ENCODE data around the gene BMPR2.
"Not testable (repeated sequence)": the region's sequence is repeated elsewhere in the genome, so short reads cannot be mapped to it uniquely, and the experiment has no call there.

The BMPR2 gene

GRCh38 chr2:202514732-202515131 lies 138.6 kb downstream of the BMPR2 start:
- no peak overlapping the region for H3K4me3 ChIP-seq (ENCODE audit: low read depth, low read length)

- H3K4me3 ChIP-seq (ENCODE audit: low read depth, low read length): no peak overlapping the region
Observed at GRCh38 chr2:202519453-202519852, 143.3 kb downstream of the BMPR2 start.

GRCh38 chr2:202521470-202521869 lies 145.3 kb downstream of the BMPR2 start:
- H3K4me3 ChIP-seq (ENCODE audit: low read depth, low read length): no peak overlapping the region

- no peak overlapping the region for H3K4me3 ChIP-seq (ENCODE audit: low read depth, low read length)
Observed at GRCh38 chr2:202529389-202529788, 153.3 kb downstream of the BMPR2 start.

GRCh38 chr2:202530038-202530437 lies 153.9 kb downstream of the BMPR2 start:
- no peak overlapping the region for H3K4me3 ChIP-seq (ENCODE audit: low read depth, low read length)

GRCh38 chr2:202535290-202535689 lies 159.2 kb downstream of the BMPR2 start:
- H3K4me3 ChIP-seq (ENCODE audit: low read depth, low read length): not testable (repeated sequence)

- no peak overlapping the region for H3K4me3 ChIP-seq (ENCODE audit: low read depth, low read length)
Observed at GRCh38 chr2:202541137-202541536, 165.0 kb downstream of the BMPR2 start.

- no peak overlapping the region for H3K4me3 ChIP-seq (ENCODE audit: low read depth, low read length)
Observed at GRCh38 chr2:202542142-202542541, 166.0 kb downstream of the BMPR2 start.

- H3K4me3 ChIP-seq (ENCODE audit: low read depth, low read length): no peak overlapping the region
Observed at GRCh38 chr2:202545523-202545922, 169.4 kb downstream of the BMPR2 start.

- H3K4me3 ChIP-seq (ENCODE audit: low read depth, low read length): no peak overlapping the region
Observed at GRCh38 chr2:202545931-202546330, 169.8 kb downstream of the BMPR2 start.

- H3K4me3 ChIP-seq (ENCODE audit: low read depth, low read length): not testable (repeated sequence)
Observed at GRCh38 chr2:202546499-202547141, 170.5 kb downstream of the BMPR2 start.

- no peak overlapping the region for H3K4me3 ChIP-seq (ENCODE audit: low read depth, low read length)
Observed at GRCh38 chr2:202548240-202548639, 172.1 kb downstream of the BMPR2 start.

- H3K4me3 ChIP-seq (ENCODE audit: low read depth, low read length): not testable (repeated sequence)
Observed at GRCh38 chr2:202551000-202551399, 174.9 kb downstream of the BMPR2 start.

- no peak overlapping the region for H3K4me3 ChIP-seq (ENCODE audit: low read depth, low read length)
Observed at GRCh38 chr2:202555356-202555755, 179.2 kb downstream of the BMPR2 start.

GRCh38 chr2:202560200-202560599 lies 184.1 kb downstream of the BMPR2 start:
- no peak overlapping the region for H3K4me3 ChIP-seq (ENCODE audit: low read depth, low read length)

GRCh38 chr2:202564226-202564625 lies 188.1 kb downstream of the BMPR2 start:
- H3K4me3 ChIP-seq (ENCODE audit: low read depth, low read length): no peak overlapping the region

- no peak overlapping the region for H3K4me3 ChIP-seq (ENCODE audit: low read depth, low read length)
Observed at GRCh38 chr2:202566286-202566685, 190.2 kb downstream of the BMPR2 start.

- no peak overlapping the region for H3K4me3 ChIP-seq (ENCODE audit: low read depth, low read length)
Observed at GRCh38 chr2:202574541-202574940, 198.4 kb downstream of the BMPR2 start.

GRCh38 chr2:202575194-202575593 lies 199.1 kb downstream of the BMPR2 start:
- not testable (repeated sequence) for H3K4me3 ChIP-seq (ENCODE audit: low read depth, low read length)

- H3K4me3 ChIP-seq (ENCODE audit: low read depth, low read length): no peak overlapping the region
Observed at GRCh38 chr2:202577250-202578183, 201.4 kb downstream of the BMPR2 start.

- H3K4me3 ChIP-seq (ENCODE audit: low read depth, low read length): not testable (repeated sequence)
Observed at GRCh38 chr2:202582846-202583245, 206.7 kb downstream of the BMPR2 start.

GRCh38 chr2:202583709-202584219 lies 207.6 kb downstream of the BMPR2 start:
- H3K4me3 ChIP-seq (ENCODE audit: low read depth, low read length): no peak overlapping the region
